HepG2 (cell line): ENCODE measurements around the gene SEPTIN10. TPM values are rescaled to one million over a fixed set of nuclear protein-coding genes. Genes with fewer than 3 reads are reported as not detected.
A peak's percentile ranks its signal among the peaks of the same experiment; 100 is the strongest.
"Not testable (repeated sequence)": the region's sequence is repeated elsewhere in the genome, so short reads cannot be mapped to it uniquely, and the experiment has no call there.

ENCODE experiments used
- ATAC-seq: fragments of 200-7000 bp; cut with Tn5 transposase; 3 replicates; pipeline ENCODE4 v1.9.1; 2020; ENCODE audit warnings: mild to moderate bottlenecking, moderate library complexity
- BruUV-seq: library from RNA; stranded (reverse); fragments of 400-500 nt; replicated peaks from 2 replicates; lab custom pipeline; 2021; lab: Mats Ljungman, UMichigan
- CTCF ChIA-PET: fragments of 300-600 bp; formaldehyde crosslinking; extraction: SDS; loops from one replicate; lab custom pipeline; 2021; ENCODE audit warnings: low total read pairs, inconsistent platforms, low intra/inter-chr PET ratio; lab: Yijun Ruan, JAX
- POLR2A ChIA-PET: fragments of 350-600 bp; sonication (Branson Sonifier 250); formaldehyde crosslinking; loops from one replicate; lab custom pipeline; 2020; ENCODE audit warnings: antibody characterized with exemption, inconsistent platforms; lab: Yijun Ruan, JAX
- DNase-seq: peaks from one replicate; pipeline ENCODE4 v3.0.0-alpha.2; 2015; ENCODE audit warnings: low spot score
- FAIRE-seq: peaks from 3 replicates; lab custom pipeline; 2011; peaks lifted over from hg19 to GRCh38; lab: Jason Lieb, UNC
- H2AFZ ChIP-seq: one replicate; pipeline ENCODE4 v1.6.1; 2011; ENCODE audit warnings: low read length, inconsistent platforms
- H3K27ac ChIP-seq: fragments of 300-600 bp; 3 replicates; pipeline ENCODE4 v1.8.0; 2011; ENCODE audit warnings: mixed run types, mild to moderate bottlenecking, mixed read lengths, low read length, inconsistent platforms; ENCODE audit not compliant: insufficient read depth; ENCODE audit errors: extremely low read length
- H3K27me3 ChIP-seq, 2 experiments: fragments of 200-600 bp in 1 of 2; 2 replicates in 1 of 2; 3 replicates in 1 of 2; pipeline versions ENCODE4 v1.6.0 to v1.8.0; 2011; ENCODE audit warnings: low read length in 2 of 2, mild to moderate bottlenecking in 2 of 2, moderate library complexity in 2 of 2, inconsistent platforms in 1 of 2; ENCODE audit not compliant: insufficient read depth in 2 of 2, control insufficient read depth in 1 of 2
- H3K36me3 ChIP-seq, 2 experiments: fragments of 200-600 bp in 1 of 2; replicated peaks in 1 of 2; 2 replicates in 1 of 2; 3 replicates in 1 of 2; pipeline versions ENCODE4 v1.5.1 to v1.8.0; 2011; ENCODE audit warnings: low read length in 2 of 2, inconsistent platforms in 1 of 2; ENCODE audit not compliant: insufficient read depth in 2 of 2, control insufficient read depth in 1 of 2
- H3K4me1 ChIP-seq: 2 replicates; pipeline ENCODE4 v1.5.1; 2012; ENCODE audit warnings: low read length, inconsistent platforms; ENCODE audit not compliant: insufficient read depth
- H3K4me2 ChIP-seq: 2 replicates; pipeline ENCODE4 v1.6.0; 2011; ENCODE audit warnings: low read depth, low read length, inconsistent platforms
- H3K4me3 ChIP-seq, 3 experiments: fragments of 200-600 bp in 1 of 3; sonication (generic), shearing (Covaris generic) in 1 of 3; replicated peaks in 1 of 3; 2 replicates each; pipeline ENCODE4 v1.5.1; 2011 to 2016; ENCODE audit warnings: low read length in 3 of 3, inconsistent platforms in 2 of 3, low read depth in 2 of 3, mild to moderate bottlenecking in 2 of 3, control low read depth in 1 of 3, mixed read lengths in 1 of 3; ENCODE audit not compliant: insufficient read depth in 1 of 3
- H3K79me2 ChIP-seq: one replicate; pipeline ENCODE4 v1.6.1; 2011; ENCODE audit warnings: low read length, inconsistent platforms; ENCODE audit not compliant: insufficient read depth
- H3K9ac ChIP-seq: 2 replicates; pipeline ENCODE4 v1.6.0; 2011; ENCODE audit warnings: mild to moderate bottlenecking, low read depth, low read length, inconsistent platforms; ENCODE audit not compliant: insufficient read depth
- H3K9me3 ChIP-seq: 2 replicates; pipeline ENCODE4 v1.5.1; 2012; ENCODE audit warnings: mild to moderate bottlenecking, low read length
- H4K20me1 ChIP-seq: 2 replicates; pipeline ENCODE4 v1.6.0; 2011; ENCODE audit warnings: inconsistent platforms, mild to moderate bottlenecking, low read length, moderate library complexity; ENCODE audit not compliant: insufficient read depth
- NR0B2 ChIP-seq: sonication (generic); formaldehyde crosslinking; IDR thresholded peaks from 2 replicates; pipeline ENCODE4 v1.4.0; 2020; ENCODE audit warnings: mild to moderate bottlenecking, missing genetic modification reagents
- TEF ChIP-seq: sonication (generic); formaldehyde crosslinking; IDR thresholded peaks from 2 replicates; pipeline ENCODE4 v1.5.0; 2020; ENCODE audit warnings: missing genetic modification reagents
- ZC3H4 ChIP-seq: sonication (generic); formaldehyde crosslinking; IDR thresholded peaks from 2 replicates; pipeline ENCODE4 v1.4.0; 2020; ENCODE audit warnings: missing genetic modification reagents, borderline replicate concordance
- ZFX ChIP-seq: sonication (generic); formaldehyde crosslinking; IDR thresholded peaks from 2 replicates; pipeline ENCODE4 v1.4.0; 2020; ENCODE audit warnings: mild to moderate bottlenecking, low read depth, missing genetic modification reagents, moderate library complexity
- ZNF687 ChIP-seq: sonication (generic); formaldehyde crosslinking; IDR thresholded peaks from 2 replicates; pipeline ENCODE4 v1.5.1; 2020; ENCODE audit warnings: mild to moderate bottlenecking, missing genetic modification reagents, moderate library complexity
- ZNF841 ChIP-seq: sonication (generic); formaldehyde crosslinking; IDR thresholded peaks from 2 replicates; pipeline ENCODE4 v1.8.1; 2023; ENCODE audit warnings: missing genetic modification reagents, borderline replicate concordance
- WGBS: methylation state at CpG from one replicate; pipeline ENCODE4 v1.1.6; 2017; ENCODE audit warnings: low lambda C conversion rate; 5-methylcytosine and 5-hydroxymethylcytosine counted together
- in situ Hi-C: cut with HindIII; loops from 2 replicates; pipeline ENCODE4 v1.10.0; 2017; ENCODE audit warnings: low pct_unique_long_range_greater_than_20kb; ENCODE audit not compliant: extremely low pct_ligation_motif_present
- intact Hi-C: fragments of 100-400 bp; cut with micrococcal nuclease; formaldehyde crosslinking; loops from one replicate; pipeline ENCODE4 v1.10.0; 2022; ENCODE audit not compliant: unreplicated experiment
- polyA plus RNA-seq, 8 experiments: library from polyadenylated mRNA; depleted of rRNA in 3 of 8; stranded (reverse) in 7 of 8; unstranded in 1 of 8; fragments of >200 nt; fragmentation: Illumina TruSeq in 4 of 8; extraction: Trizol in 4 of 8; gene quantifications; 2 replicates each; pipeline versions ENCODE4 v1.2.1 to v1.2.3, GENCODE V29; 2011 to 2016; ENCODE audit warnings: low read depth in 4 of 8, missing spikeins in 1 of 8, mixed read lengths in 1 of 8; ENCODE audit not compliant: insufficient read depth in 1 of 8
- total RNA-seq, 5 experiments: library from RNA; depleted of rRNA; stranded (reverse); fragments of >200 nt; fragmentation: Illumina TruSeq; extraction: Trizol; gene quantifications; 2 replicates each; pipeline ENCODE4 v1.2.3, GENCODE V29; 2016; ENCODE audit warnings: low read depth in 1 of 5

Gene SEPTIN10
- total and polyA plus RNA-seq, 2 of the 13 experiments (the other 11 are each of a cell fraction or from before 2014, with no cell fraction given): 45.8 to 67.5 TPM

GRCh38 chr2:109640000-109640399, 26.2 kb upstream of the SEPTIN10 start:
- H3K79me2 ChIP-seq, H3K27ac ChIP-seq, in situ Hi-C loops, FAIRE-seq, BruUV-seq, H3K9ac ChIP-seq, H3K36me3 ChIP-seq, H3K4me2 ChIP-seq, POLR2A ChIA-PET, CTCF ChIA-PET, ATAC-seq, H3K9me3 ChIP-seq, H2AFZ ChIP-seq, DNase-seq, H3K4me3 ChIP-seq, H3K27me3 ChIP-seq, intact Hi-C loops, H4K20me1 ChIP-seq: not testable (repeated sequence)
- WGBS: 98% methylated on average over 9 of the region's 9 CpGs
- H3K4me1 ChIP-seq: peaks cover 88% of the 10 kb centered on the region
- TF ChIP-seq ZNF687 (CRISPR knock-in tag): peak; percentile 12

GRCh38 chr2:109638795-109639194, 25.0 kb upstream of the SEPTIN10 start:
- peak; percentile 21 for FAIRE-seq
- Histone ChIP-seq H3K9me3 (no peaks in the 10 kb centered on the region), H3K36me3 (no peaks in the 10 kb centered on the region), H3K79me2 (no peaks in the 10 kb centered on the region), H3K4me3 (no peak overlapping the region), H2AFZ (no peak overlapping the region), H3K27me3 (no peaks in the 10 kb centered on the region), H3K9ac (peak overlapping the region; percentile 55; the same call in 1 of the 2 replicates), H4K20me1 (no peaks in the 10 kb centered on the region), H3K27ac (peak overlapping the region; percentile 79), H3K4me1 (peaks cover 87% of the 10 kb centered on the region), H3K4me2 (peak overlapping the region; percentile 67)
- TF ChIP-seq NR0B2 (CRISPR knock-in tag) (no peak), TEF (no peak), ZFX (CRISPR knock-in tag) (peak; percentile 3; the same call in 1 of the 2 replicates), ZC3H4 (CRISPR knock-in tag) (no peak), ZNF841 (CRISPR knock-in tag) (no peak)
- intact Hi-C loops (no loop called here), in situ Hi-C loops (no loop called here)
- 42% methylated on average over 3 of the region's 3 CpGs for WGBS
- DNase-seq: no peak
- CTCF ChIA-PET: no interaction called here
- ATAC-seq: peak; percentile 61
- POLR2A ChIA-PET: interaction anchor here (1.1 kb wide), 1 partner anchor 24 kb away, joined by 16 read pairs; the partner anchor contains the start of genes SEPTIN10 and SOWAHC
- no TSS peak for BruUV-seq
